Neural crest cell (in vitro differentiated cells): ENCODE results near the gene ZNF24. TPM values are rescaled to one million over a fixed set of nuclear protein-coding genes. Genes with fewer than 3 reads are reported as not detected.

ENCODE experiments used
- DNase-seq: peaks from one replicate; pipeline ENCODE4 v3.0.0; 2021; ENCODE audit warnings: low read depth, mixed read lengths, low spot score
- H3K27ac Mint-ChIP-seq: one replicate; pipeline ENCODE4 v1.8.0; 2021; ENCODE audit warnings: mild to moderate bottlenecking, mixed read lengths; ENCODE audit not compliant: unreplicated experiment
- H3K27me3 Mint-ChIP-seq: 2 replicates; pipeline ENCODE4 v1.8.0; 2021; ENCODE audit warnings: low read depth, mild to moderate bottlenecking, mixed read lengths
- H3K36me3 Mint-ChIP-seq: 2 replicates; pipeline ENCODE4 v1.8.0; 2021; ENCODE audit warnings: low read depth, mild to moderate bottlenecking, mixed read lengths
- H3K4me1 Mint-ChIP-seq: 2 replicates; pipeline ENCODE4 v1.8.0; 2021; ENCODE audit warnings: mixed read lengths
- H3K4me3 Mint-ChIP-seq: one replicate; pipeline ENCODE4 v1.8.0; 2021; ENCODE audit warnings: mild to moderate bottlenecking, mixed read lengths
- H3K9me3 Mint-ChIP-seq: 2 replicates; pipeline ENCODE4 v1.8.0; 2021; ENCODE audit warnings: mixed read lengths
- total RNA-seq: library from RNA; stranded (reverse); gene quantifications from 2 replicates; pipeline ENCODE4 v1.2.1, GENCODE V29; 2021
- TF ChIP-seq, protein P1 (sequence below): fragments of 200-600 bp; sonication (generic); conservative IDR thresholded peaks from 2 replicates; pipeline ENCODE4 v1.5.0; 2021; ENCODE audit warnings: antibody characterized with exemption, mild to moderate bottlenecking

The ZNF24 gene
- total RNA-seq, 1 donor from 2014 or later = 89.3 TPM

DNA sequence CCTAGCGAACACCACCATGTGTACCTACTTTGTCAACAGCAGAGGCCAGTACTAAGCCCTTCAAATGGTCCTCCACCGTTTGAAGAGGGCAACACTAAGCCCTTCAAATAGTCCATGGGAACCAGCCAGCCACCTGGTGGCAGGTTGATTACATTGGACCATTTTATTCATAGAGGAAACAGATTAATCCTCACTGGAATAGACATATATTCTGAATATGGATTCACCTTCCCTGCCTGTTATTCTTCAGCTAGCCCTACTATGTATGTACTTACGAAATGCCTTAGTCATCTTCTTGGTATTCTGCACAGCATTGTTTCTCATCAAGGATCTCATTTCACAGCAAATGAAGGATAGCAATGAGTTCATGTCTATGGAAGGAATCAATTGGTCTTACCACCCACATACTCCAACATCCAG lies 42.9 kb upstream of the ZNF24 start:
- Mint-ChIP-seq H3K27me3 (peaks cover 29% of the 10 kb centered on the region), H3K36me3 (no peaks in the 10 kb centered on the region), H3K4me1 (peaks cover 3% of the 10 kb centered on the region), H3K9me3 (peaks cover 3% of the 10 kb centered on the region), H3K27ac (no peak overlapping the region), H3K4me3 (no peak overlapping the region)
- DNase-seq = no peak
- TF ChIP-seq, protein P1, sequence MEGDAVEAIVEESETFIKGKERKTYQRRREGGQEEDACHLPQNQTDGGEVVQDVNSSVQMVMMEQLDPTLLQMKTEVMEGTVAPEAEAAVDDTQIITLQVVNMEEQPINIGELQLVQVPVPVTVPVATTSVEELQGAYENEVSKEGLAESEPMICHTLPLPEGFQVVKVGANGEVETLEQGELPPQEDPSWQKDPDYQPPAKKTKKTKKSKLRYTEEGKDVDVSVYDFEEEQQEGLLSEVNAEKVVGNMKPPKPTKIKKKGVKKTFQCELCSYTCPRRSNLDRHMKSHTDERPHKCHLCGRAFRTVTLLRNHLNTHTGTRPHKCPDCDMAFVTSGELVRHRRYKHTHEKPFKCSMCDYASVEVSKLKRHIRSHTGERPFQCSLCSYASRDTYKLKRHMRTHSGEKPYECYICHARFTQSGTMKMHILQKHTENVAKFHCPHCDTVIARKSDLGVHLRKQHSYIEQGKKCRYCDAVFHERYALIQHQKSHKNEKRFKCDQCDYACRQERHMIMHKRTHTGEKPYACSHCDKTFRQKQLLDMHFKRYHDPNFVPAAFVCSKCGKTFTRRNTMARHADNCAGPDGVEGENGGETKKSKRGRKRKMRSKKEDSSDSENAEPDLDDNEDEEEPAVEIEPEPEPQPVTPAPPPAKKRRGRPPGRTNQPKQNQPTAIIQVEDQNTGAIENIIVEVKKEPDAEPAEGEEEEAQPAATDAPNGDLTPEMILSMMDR = no peak

GRCh38 chr18:35386600-35387100 lies 42.4 kb upstream of the ZNF24 start:
- no peak overlapping the region for H3K27ac Mint-ChIP-seq
- DNase-seq = peak; percentile 55

DNA sequence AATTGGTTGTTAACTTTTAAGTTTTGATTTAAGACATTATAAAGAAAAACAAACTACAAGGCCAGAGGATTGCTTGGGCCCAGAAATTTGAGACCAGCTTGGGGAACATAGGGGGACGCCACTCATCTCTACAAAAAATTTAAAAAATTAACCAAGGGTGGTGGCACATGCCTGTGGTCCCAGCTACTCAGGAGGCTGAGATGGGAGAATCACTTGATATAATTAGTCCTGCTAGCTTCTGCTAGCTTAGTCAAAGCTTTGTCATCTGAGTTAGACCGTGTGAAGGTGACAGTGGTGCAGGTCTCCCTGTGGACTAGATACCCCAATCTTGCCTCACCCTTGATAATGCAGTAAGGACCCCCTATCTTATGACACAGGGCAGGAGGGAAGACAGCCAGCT lies 38.9 kb upstream of the ZNF24 start:
- H3K4me1 Mint-ChIP-seq = peaks cover 3% of the 10 kb centered on the region
- H3K36me3 Mint-ChIP-seq = no peaks in the 10 kb centered on the region
- no peak for DNase-seq
- peaks cover 30% of the 10 kb centered on the region for H3K27me3 Mint-ChIP-seq
- peaks cover 3% of the 10 kb centered on the region for H3K9me3 Mint-ChIP-seq
- no peak overlapping the region for H3K4me3 Mint-ChIP-seq
- TF ChIP-seq, protein P1 = no peak
- H3K27ac Mint-ChIP-seq = no peak overlapping the region

More at GRCh38 chr18:35386600-35387100, 42.4 kb upstream of the ZNF24 start:
- TF ChIP-seq, protein P1 = peak; percentile 94
- H3K36me3 Mint-ChIP-seq = no peaks in the 10 kb centered on the region
- no peak overlapping the region for H3K4me3 Mint-ChIP-seq
- peaks cover 3% of the 10 kb centered on the region for H3K9me3 Mint-ChIP-seq
- H3K4me1 Mint-ChIP-seq = peaks cover 3% of the 10 kb centered on the region
- H3K27me3 Mint-ChIP-seq = peaks cover 29% of the 10 kb centered on the region

- no peaks in the 10 kb centered on the region for H3K36me3 Mint-ChIP-seq
- peaks cover 28% of the 10 kb centered on the region for H3K27me3 Mint-ChIP-seq
- H3K9me3 Mint-ChIP-seq = peaks cover 3% of the 10 kb centered on the region
- H3K4me3 Mint-ChIP-seq = peak overlapping the region; percentile 57
- H3K27ac Mint-ChIP-seq = no peak overlapping the region
- no peak for DNase-seq
- H3K4me1 Mint-ChIP-seq = peaks cover 11% of the 10 kb centered on the region
- TF ChIP-seq, protein P1 = no peak
Measured at GRCh38 chr18:35379421-35379820, 35.2 kb upstream of the ZNF24 start.

DNA sequence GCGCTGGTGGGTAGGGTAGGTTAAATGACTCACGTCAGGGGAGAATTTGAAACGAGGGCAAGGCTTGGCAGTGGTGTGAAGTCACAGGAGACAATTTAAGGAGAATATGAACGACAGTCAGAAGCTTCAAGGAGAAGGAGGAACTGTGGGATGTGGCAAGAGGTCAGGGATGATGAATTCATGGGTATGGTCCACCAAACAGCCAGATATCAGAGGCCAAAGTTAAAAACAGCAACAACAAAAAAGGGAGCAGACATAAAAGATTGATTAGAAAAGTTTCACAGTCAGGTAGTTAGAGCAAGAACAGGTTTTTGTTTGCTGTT lies 34.3 kb upstream of the ZNF24 start:
- H3K9me3 Mint-ChIP-seq = peaks cover 3% of the 10 kb centered on the region
- no peak overlapping the region for H3K27ac Mint-ChIP-seq
- TF ChIP-seq, protein P1 = no peak
- H3K4me3 Mint-ChIP-seq = peak overlapping the region; percentile 2
- no peaks in the 10 kb centered on the region for H3K36me3 Mint-ChIP-seq
- peaks cover 11% of the 10 kb centered on the region for H3K4me1 Mint-ChIP-seq
- peaks cover 26% of the 10 kb centered on the region for H3K27me3 Mint-ChIP-seq
- DNase-seq = no peak
